SIG-M5 (cell line): ENCODE results near the gene CELSR1.
"Not testable (repeated sequence)": the region's sequence is repeated elsewhere in the genome, so short reads cannot be mapped to it uniquely, and the experiment has no call there.

Experiments used
- DNase-seq: peaks from one replicate; lab custom pipeline; 2025; lab: John Stamatoyannopoulos, UW

Gene CELSR1

GRCh38 chr22:46533070-46533833 lies 4.2 kb downstream of the CELSR1 start:
- DNase-seq = no peak

GRCh38 chr22:46532416-46532815 lies 5.0 kb downstream of the CELSR1 start:
- no peak for DNase-seq

GRCh38 chr22:46531581-46532175 lies 5.7 kb downstream of the CELSR1 start:
- DNase-seq = no peak

- DNase-seq = peak; percentile 95
Measured at GRCh38 chr22:46528121-46528610, 9.3 kb downstream of the CELSR1 start.

GRCh38 chr22:46526244-46526839 lies 11.1 kb downstream of the CELSR1 start:
- no peak for DNase-seq

GRCh38 chr22:46525389-46526243 lies 11.8 kb downstream of the CELSR1 start:
- no peak for DNase-seq

- no peak for DNase-seq
Measured at GRCh38 chr22:46524203-46524740, 13.1 kb downstream of the CELSR1 start.

- no peak for DNase-seq
Measured at GRCh38 chr22:46522797-46523196, 14.6 kb downstream of the CELSR1 start.

- DNase-seq = no peak
Measured at GRCh38 chr22:46521994-46522393, 15.4 kb downstream of the CELSR1 start.

GRCh38 chr22:46520880-46521279 lies 16.5 kb downstream of the CELSR1 start:
- DNase-seq = no peak

- DNase-seq = no peak
Measured at GRCh38 chr22:46519377-46519776, 18.0 kb downstream of the CELSR1 start.

- DNase-seq = no peak
Measured at GRCh38 chr22:46518542-46519325, 18.7 kb downstream of the CELSR1 start.

- DNase-seq = no peak
Measured at GRCh38 chr22:46518038-46518437, 19.4 kb downstream of the CELSR1 start.

- DNase-seq = no peak
Measured at GRCh38 chr22:46517255-46517761, 20.1 kb downstream of the CELSR1 start.

GRCh38 chr22:46516638-46517037 lies 20.8 kb downstream of the CELSR1 start:
- DNase-seq = no peak

- DNase-seq = not testable (repeated sequence)
Measured at GRCh38 chr22:46516112-46516487, 21.3 kb downstream of the CELSR1 start.

- DNase-seq = no peak
Measured at GRCh38 chr22:46515208-46516111, 22.0 kb downstream of the CELSR1 start.

- no peak for DNase-seq
Measured at GRCh38 chr22:46514592-46515207, 22.7 kb downstream of the CELSR1 start.

GRCh38 chr22:46513908-46514550 lies 23.4 kb downstream of the CELSR1 start:
- DNase-seq = no peak
